GOT3 (cell line): Measurements from ENCODE around the gene B4GALNT2.
"Not testable (repeated sequence)": the region's sequence is repeated elsewhere in the genome, so short reads cannot be mapped to it uniquely, and the experiment has no call there.

ENCODE experiments used
- DNase-seq: peaks from one replicate; lab custom pipeline; 2025; ENCODE audit warnings: mixed read lengths; lab: John Stamatoyannopoulos, UW

B4GALNT2 gene

GRCh38 chr17:49132699-49133364 is at the start of gene B4GALNT2:
B4GALNT2 (plus strand) TSS chr17:49132769; CDS start chr17:49132793, 24 bp downstream.
- DNase-seq: no peak

- DNase-seq: not testable (repeated sequence)
These were observed 47.5 kb upstream of the B4GALNT2 start for GRCh38 chr17:49085046-49085445.

GRCh38 chr17:49085565-49086315 is 46.8 kb upstream of the B4GALNT2 start:
- no peak for DNase-seq

- DNase-seq: no peak
These were observed 46.3 kb upstream of the B4GALNT2 start for GRCh38 chr17:49086316-49086605.

GRCh38 chr17:49086649-49087048 is 45.9 kb upstream of the B4GALNT2 start:
- no peak for DNase-seq

GRCh38 chr17:49089094-49089493 is 43.5 kb upstream of the B4GALNT2 start:
- no peak for DNase-seq

GRCh38 chr17:49090878-49091594 is 41.5 kb upstream of the B4GALNT2 start:
- DNase-seq: no peak

- no peak for DNase-seq
These were observed 39.4 kb upstream of the B4GALNT2 start for GRCh38 chr17:49093131-49093530.

- no peak for DNase-seq
These were observed 32.0 kb upstream of the B4GALNT2 start for GRCh38 chr17:49100601-49101000.

- DNase-seq: no peak
These were observed 31.5 kb upstream of the B4GALNT2 start for GRCh38 chr17:49101054-49101534.

- not testable (repeated sequence) for DNase-seq
These were observed 29.2 kb upstream of the B4GALNT2 start for GRCh38 chr17:49103360-49103759.

- no peak for DNase-seq
These were observed 28.0 kb upstream of the B4GALNT2 start for GRCh38 chr17:49104511-49105074.

- no peak for DNase-seq
These were observed 26.0 kb upstream of the B4GALNT2 start for GRCh38 chr17:49106321-49107210.

GRCh38 chr17:49107211-49107557 is 25.4 kb upstream of the B4GALNT2 start:
- no peak for DNase-seq

GRCh38 chr17:49108318-49108717 is 24.3 kb upstream of the B4GALNT2 start:
- DNase-seq: no peak

- no peak for DNase-seq
These were observed 22.1 kb upstream of the B4GALNT2 start for GRCh38 chr17:49110509-49110908.

GRCh38 chr17:49111934-49112333 is 20.6 kb upstream of the B4GALNT2 start:
- no peak for DNase-seq

GRCh38 chr17:49112936-49113335 is 19.6 kb upstream of the B4GALNT2 start:
- DNase-seq: no peak

GRCh38 chr17:49114703-49115102 is 17.9 kb upstream of the B4GALNT2 start:
- no peak for DNase-seq

GRCh38 chr17:49117587-49118230 is 14.9 kb upstream of the B4GALNT2 start:
- no peak for DNase-seq

- DNase-seq: no peak
These were observed 12.4 kb upstream of the B4GALNT2 start for GRCh38 chr17:49120166-49120565.
